H1 (cell line): ENCODE results near the gene RPN2. TPM values are rescaled to one million over a fixed set of nuclear protein-coding genes. Genes with fewer than 3 reads are reported as not detected.

Experiments
- CTCF ChIA-PET: fragments of 300-600 bp; sonication (Branson Sonifier 250); formaldehyde crosslinking; loops from one replicate; lab custom pipeline; 2021; ENCODE audit not compliant: partially characterized antibody; lab: Charles Lee
- POLR2A ChIA-PET: fragments of 300-600 bp; sonication (Branson Sonifier 250); formaldehyde crosslinking; loops from one replicate; lab custom pipeline; 2021; ENCODE audit warnings: inconsistent platforms; ENCODE audit not compliant: partially characterized antibody; lab: Charles Lee
- DNase-seq, 2 experiments: peaks; one replicate each; pipeline versions ENCODE4 v3.0.0 to v3.0.0-alpha.2; 2010 to 2022; ENCODE audit warnings: low spot score in 2 of 2, low read depth in 1 of 2, mixed read lengths in 1 of 2
- FAIRE-seq: peaks from 2 replicates; lab custom pipeline; 2011; peaks lifted over from hg19 to GRCh38; lab: Jason Lieb, UNC
- H2AFZ ChIP-seq: 2 replicates; pipeline ENCODE4 v1.8.1; 2012; ENCODE audit warnings: low read length, inconsistent platforms
- H2AK5ac ChIP-seq: 2 replicates; pipeline ENCODE4 v1.6.1; 2013; ENCODE audit warnings: low read depth, low read length
- H2BK120ac ChIP-seq: replicated peaks from 2 replicates; pipeline ENCODE3; 2013; ENCODE audit warnings: low read depth, low read length, inconsistent platforms
- H2BK12ac ChIP-seq: 2 replicates; pipeline ENCODE4 v1.6.1; 2013; ENCODE audit warnings: low read depth, low read length
- H2BK15ac ChIP-seq: 2 replicates; pipeline ENCODE4 v1.6.1; 2013; ENCODE audit warnings: low read length
- H2BK20ac ChIP-seq: 2 replicates; pipeline ENCODE4 v1.6.1; 2013; ENCODE audit warnings: low read length
- H2BK5ac ChIP-seq: 2 replicates; pipeline ENCODE4 v1.6.1; 2013; ENCODE audit warnings: low read depth, low read length
- H3K14ac ChIP-seq: 2 replicates; pipeline ENCODE4 v1.6.1; 2013; ENCODE audit warnings: inconsistent platforms; ENCODE audit not compliant: insufficient read length
- H3K18ac ChIP-seq: 2 replicates; pipeline ENCODE4 v1.6.1; 2013; ENCODE audit warnings: low read length; ENCODE audit errors: extremely low read depth
- H3K23ac ChIP-seq: 2 replicates; pipeline ENCODE4 v1.6.1; 2013; ENCODE audit warnings: inconsistent platforms; ENCODE audit not compliant: insufficient read length
- H3K23me2 ChIP-seq: 2 replicates; pipeline ENCODE4 v1.6.1; 2013; ENCODE audit warnings: low read depth, low read length
- H3K27ac ChIP-seq: 2 replicates; pipeline ENCODE4 v1.6.1; 2011; ENCODE audit warnings: low read depth, low read length, inconsistent platforms
- H3K27me3 ChIP-seq, 4 experiments: replicated peaks in 1 of 4; 1 replicate in 1 of 4; 2 replicates in 3 of 4; pipeline versions ENCODE4 v1.6.1 to v1.8.1; 2011 to 2013; ENCODE audit warnings: low read length in 3 of 4, mild to moderate bottlenecking in 3 of 4, inconsistent platforms in 2 of 4, mixed read lengths in 2 of 4, moderate library complexity in 1 of 4; ENCODE audit not compliant: control insufficient read depth in 3 of 4, insufficient read depth in 3 of 4; ENCODE audit errors: extremely low read depth in 1 of 4
- H3K36me3 ChIP-seq, 4 experiments: 2 replicates each; pipeline versions ENCODE4 v1.6.1 to v1.8.1; 2011 to 2013; ENCODE audit warnings: mild to moderate bottlenecking in 4 of 4, low read length in 3 of 4, moderate library complexity in 2 of 4, control low read depth in 1 of 4, inconsistent platforms in 1 of 4; ENCODE audit not compliant: insufficient read depth in 4 of 4, control insufficient read depth in 2 of 4
- H3K4ac ChIP-seq: replicated peaks from 2 replicates; pipeline ENCODE3; 2013; ENCODE audit warnings: low read length, low read depth, mixed read lengths, inconsistent platforms; ENCODE audit not compliant: insufficient read length
- H3K4me1 ChIP-seq, 4 experiments: replicated peaks in 1 of 4; 1 replicate in 1 of 4; 2 replicates in 3 of 4; pipeline versions ENCODE4 v1.6.1 to v1.8.1; 2011 to 2013; ENCODE audit warnings: low read length in 3 of 4, inconsistent platforms in 2 of 4, mixed read lengths in 1 of 4; ENCODE audit not compliant: insufficient read depth in 4 of 4, control insufficient read depth in 3 of 4
- H3K4me2 ChIP-seq, 2 experiments: 2 replicates each; pipeline versions ENCODE4 v1.6.1 to v1.8.1; 2011 to 2013; ENCODE audit warnings: low read depth in 2 of 2, low read length in 2 of 2, control low read depth in 1 of 2, inconsistent platforms in 1 of 2, mild to moderate bottlenecking in 1 of 2; ENCODE audit not compliant: insufficient read depth in 1 of 2
- H3K4me3 ChIP-seq, 4 experiments: fragments of 200-600, 300-600 bp in 1 of 4; sonication (generic), shearing (Covaris generic), sonication (Bioruptor Twin) in 1 of 4; 2 replicates each; pipeline versions ENCODE4 v1.5.1 to v1.8.1; 2011 to 2016; ENCODE audit warnings: low read length in 4 of 4, low read depth in 3 of 4, control low read depth in 2 of 4, inconsistent platforms in 2 of 4, mild to moderate bottlenecking in 2 of 4, mixed read lengths in 1 of 4, moderate library complexity in 1 of 4; ENCODE audit not compliant: insufficient read depth in 2 of 4; ENCODE audit errors: extremely low read depth in 1 of 4
- H3K56ac ChIP-seq: replicated peaks from 2 replicates; pipeline ENCODE3; 2013; ENCODE audit warnings: low read depth, mild to moderate bottlenecking, mixed read lengths, low read length, inconsistent platforms; ENCODE audit not compliant: insufficient read length
- H3K79me1 ChIP-seq: 2 replicates; pipeline ENCODE4 v1.6.1; 2013; ENCODE audit warnings: low read depth, low read length, control low read depth
- H3K79me2 ChIP-seq, 2 experiments: 2 replicates each; pipeline versions ENCODE4 v1.6.1 to v1.8.1; 2012 to 2013; ENCODE audit warnings: low read length in 2 of 2, mild to moderate bottlenecking in 2 of 2, inconsistent platforms in 1 of 2; ENCODE audit not compliant: insufficient read depth in 2 of 2, control insufficient read depth in 1 of 2
- H3K9ac ChIP-seq, 4 experiments: replicated peaks in 1 of 4; 1 replicate in 1 of 4; 2 replicates in 3 of 4; pipeline versions ENCODE4 v1.6.1 to v1.8.1; 2011 to 2013; ENCODE audit warnings: low read depth in 3 of 4, low read length in 3 of 4, control low read depth in 2 of 4, mild to moderate bottlenecking in 2 of 4, moderate library complexity in 2 of 4, inconsistent platforms in 1 of 4; ENCODE audit errors: extremely low read depth in 1 of 4
- H3K9me3 ChIP-seq, 2 experiments: 2 replicates each; pipeline versions ENCODE4 v1.6.1 to v1.8.1; 2012 to 2013; ENCODE audit warnings: mild to moderate bottlenecking in 2 of 2, moderate library complexity in 2 of 2, control low read depth in 1 of 2, inconsistent platforms in 1 of 2, low read depth in 1 of 2, low read length in 1 of 2, mixed read lengths in 1 of 2; ENCODE audit not compliant: insufficient read depth in 2 of 2
- H4K20me1 ChIP-seq, 2 experiments: replicated peaks in 1 of 2; 2 replicates each; pipeline versions ENCODE3 to v1.8.1; 2011 to 2013; ENCODE audit warnings: inconsistent platforms in 2 of 2, low read length in 2 of 2, mild to moderate bottlenecking in 1 of 2; ENCODE audit not compliant: insufficient read depth in 2 of 2, control insufficient read depth in 1 of 2
- H4K5ac ChIP-seq: 2 replicates; pipeline ENCODE4 v1.6.1; 2013; ENCODE audit warnings: low read length, low read depth, mixed read lengths, inconsistent platforms; ENCODE audit not compliant: insufficient read length
- H4K8ac ChIP-seq: 2 replicates; pipeline ENCODE4 v1.8.0; 2013; ENCODE audit warnings: mild to moderate bottlenecking, moderate library complexity, low read length, inconsistent platforms; ENCODE audit not compliant: insufficient read depth; ENCODE audit errors: extremely low read depth
- H4K91ac ChIP-seq: replicated peaks from 2 replicates; pipeline ENCODE3; 2013; ENCODE audit warnings: low read length, mixed read lengths, inconsistent platforms; ENCODE audit not compliant: insufficient read length
- CREB1 ChIP-seq: IDR thresholded peaks from 2 replicates; pipeline ENCODE4 v1.6.1; 2012; ENCODE audit warnings: inconsistent platforms
- EP300 ChIP-seq, 2 experiments: IDR thresholded peaks; 1 replicate in 1 of 2; 2 replicates in 1 of 2; pipeline ENCODE4 v1.6.1; 2011 to 2012; ENCODE audit warnings: low read depth in 2 of 2, low read length in 2 of 2, mild to moderate bottlenecking in 2 of 2, borderline replicate concordance in 1 of 2, inconsistent platforms in 1 of 2, moderate library complexity in 1 of 2
- GTF2F1 ChIP-seq: IDR thresholded peaks from 2 replicates; pipeline ENCODE4 v1.6.1; 2012; ENCODE audit warnings: low read depth, low read length, improper control_type of control experiment, borderline replicate concordance
- NANOG ChIP-seq: IDR thresholded peaks from 2 replicates; pipeline ENCODE4 v1.6.1; 2011; ENCODE audit warnings: low read length, low read depth, mild to moderate bottlenecking, inconsistent platforms; ENCODE audit not compliant: insufficient read depth, poor library complexity, severe bottlenecking
- POU5F1 ChIP-seq: IDR thresholded peaks from 2 replicates; pipeline ENCODE4 v1.6.1; 2011; ENCODE audit warnings: low read depth, mild to moderate bottlenecking, low read length, moderate library complexity
- SIN3A ChIP-seq, 2 experiments: IDR thresholded peaks in 1 of 2; conservative IDR thresholded peaks in 1 of 2; 2 replicates each; pipeline ENCODE4 v1.6.1; 2011 to 2012; ENCODE audit warnings: low read length in 2 of 2, improper control_type of control experiment in 1 of 2, low read depth in 1 of 2, mild to moderate bottlenecking in 1 of 2
- WGBS, 2 experiments: shearing (Covaris generic) in 1 of 2; methylation state at CpG; one replicate each; pipeline versions ENCODE4 v1.1.6 to v1.1.7; 2013 to 2015; ENCODE audit warnings: low lambda C conversion rate in 2 of 2, mixed read lengths in 2 of 2, inconsistent platforms in 1 of 2, low coverage in 1 of 2, missing lambda C conversion rate in 1 of 2; ENCODE audit not compliant: insufficient replicate concordance in 2 of 2, insufficient coverage in 1 of 2, insufficient read length in 1 of 2; ENCODE audit errors: extremely low coverage in 1 of 2, missing lambda C conversion rate in 1 of 2; 5-methylcytosine and 5-hydroxymethylcytosine counted together
- polyA plus RNA-seq, 7 experiments: library from polyadenylated mRNA; depleted of rRNA in 3 of 7; stranded (reverse) in 5 of 7; unstranded in 2 of 7; fragments of >200 nt in 5 of 7; fragments of 200-250 nt in 2 of 7; gene quantifications; 1 replicate in 5 of 7; 2 replicates in 1 of 7; 4 replicates in 1 of 7; pipeline versions ENCODE4 v1.2.1 to v1.2.3, GENCODE V29; 2011 to 2013; ENCODE audit warnings: missing spikeins in 2 of 7, mixed read lengths in 2 of 7
- total RNA-seq: library from RNA; stranded (reverse); fragmentation: NEBNext Ultra II Directional; extraction: Animal tissue kit (Norgen Biotek cat#: 25700); gene quantifications from 2 replicates; pipeline ENCODE4 v1.2.1, GENCODE V29; 2021

RPN2 gene
- total and polyA plus RNA-seq, 2 of the 8 experiments (the other 6 are each of a cell fraction or from before 2014, with no cell fraction given) = 236 to 379 TPM

- DNase-seq (peak in 1 of 2 experiments; percentile 44), FAIRE-seq (peak; percentile 79)
- no peak overlapping the region for H3K56ac ChIP-seq
- H3K9me3 ChIP-seq = no peaks in the 10 kb centered on the region
- H3K4me3 ChIP-seq = peak overlapping the region in 1 of 4 experiments; percentile 15; a peak in 1 of 8 replicates
- no peak overlapping the region for H2BK120ac ChIP-seq
- H2BK20ac ChIP-seq = no peak overlapping the region
- peak overlapping the region; percentile 57; the same call in 1 of the 2 replicates for H3K27ac ChIP-seq
- H4K5ac ChIP-seq = no peak overlapping the region
- WGBS, 2 experiments = 30% methylated on average over 4 of the region's 4 CpGs; no CpG with 5 or more reads in 1 of the 2 experiments
- H3K14ac ChIP-seq = no peak overlapping the region
- peak overlapping the region; percentile 51 to 53; a peak in 3 of 4 replicates for H3K4me2 ChIP-seq
- H2BK15ac ChIP-seq = no peak overlapping the region
- CTCF ChIA-PET = interaction anchor here (0.5 to 3.9 kb wide), 10 partner anchors 15 to 1912 kb away, joined by 3 to 22 read pairs (median 4); no protein-coding TSS in a partner anchor
- H3K79me2 ChIP-seq = no peaks in the 10 kb centered on the region
- H3K79me1 ChIP-seq = peaks cover 3% of the 10 kb centered on the region; the same call in 1 of the 2 replicates
- no peak overlapping the region for H2AK5ac ChIP-seq
- H3K4ac ChIP-seq = no peak overlapping the region
- no peak overlapping the region for H3K18ac ChIP-seq
- H4K8ac ChIP-seq = no peak overlapping the region
- peaks cover 7 to 26% (median 14%) of the 10 kb centered on the region in 4 experiments; a peak in 6 of 7 replicates for H3K4me1 ChIP-seq
- no peak overlapping the region for H4K91ac ChIP-seq
- peaks cover 35 to 92% (median 69%) of the 10 kb centered on the region in 4 experiments for H3K36me3 ChIP-seq
- no peak overlapping the region for H2BK5ac ChIP-seq
- no peaks in the 10 kb centered on the region for H3K27me3 ChIP-seq
- H4K20me1 ChIP-seq = peaks cover 2% of the 10 kb centered on the region in 2 experiments
- no peak overlapping the region for H2BK12ac ChIP-seq
- H3K23ac ChIP-seq = no peak overlapping the region
- POLR2A ChIA-PET = interaction anchor here (0.7 to 3.1 kb wide), 12 partner anchors 8 to 137 kb away, joined by 3 to 17 read pairs (median 3); partner anchors contain the start of gene RPN2
- H3K23me2 ChIP-seq = no peaks in the 10 kb centered on the region
- H3K9ac ChIP-seq = no peak overlapping the region
- no peak overlapping the region for H2AFZ ChIP-seq
- TF ChIP-seq EP300 (IDR thresholded peaks at IDR 0.05; ENCODE audit: borderline replicate concordance in 1 of 2, low read depth in 2 of 2, low read length in 2 of 2) (no peak), NANOG (peak; percentile 65), GTF2F1 (no peak), POU5F1 (0 out of 2 replicates have a peak, but pooled peaks have one; percentile 41), CREB1 (no peak), SIN3A (conservative IDR thresholded peaks at IDR 0.05 in 1 of 2, IDR thresholded peaks at IDR 0.05 in 1 of 2; ENCODE audit: low read depth in 1 of 2, low read length in 2 of 2) (0 out of 4 replicates have a peak, but pooled peaks have one; percentile 61 to 79)
Observed at GRCh38 chr20:37229357-37229756, 50.2 kb downstream of the RPN2 start.
